Mucosa of descending colon (tissue), 3 donors: Measurements from ENCODE around the gene COL5A1. TPM values are rescaled to one million over a fixed set of nuclear protein-coding genes. Genes with fewer than 3 reads are reported as not detected.
"Not testable (repeated sequence)": the region's sequence is repeated elsewhere in the genome, so short reads cannot be mapped to it uniquely, and the experiment has no call there.

Source experiments
- ATAC-seq: fragments of 200-7000 bp; cut with Tn5 transposase; one replicate; pipeline ENCODE4 v1.9.1; 2020; ENCODE audit warnings: mild to moderate bottlenecking, moderate library complexity
- DNase-seq, 3 donors: peaks; one replicate each; pipeline ENCODE4 v3.0.0-alpha.2; 2020
- H3K36me3 ChIP-seq: fragments of 200-600 bp; one replicate; pipeline ENCODE4 v1.8.0; 2021; ENCODE audit warnings: low read depth, mild to moderate bottlenecking
- H3K4me1 ChIP-seq: fragments of 200-600 bp; one replicate; pipeline ENCODE4 v1.8.0; 2021; ENCODE audit warnings: low read depth, mild to moderate bottlenecking
- H3K4me3 ChIP-seq: fragments of 200-600 bp; one replicate; pipeline ENCODE4 v1.8.0; 2021; ENCODE audit warnings: mild to moderate bottlenecking
- H3K9me3 ChIP-seq: fragments of 200-600 bp; one replicate; pipeline ENCODE4 v1.8.0; 2021; ENCODE audit warnings: mild to moderate bottlenecking
- CTCF ChIP-seq: fragments of 200-600 bp; IDR thresholded peaks from one replicate; pipeline ENCODE4 v1.8.0; 2022; ENCODE audit warnings: antibody characterized with exemption, mild to moderate bottlenecking
- intact Hi-C, 2 donors: fragments of 100-400 bp; cut with DNase I in 1 of 2; cut with micrococcal nuclease in 1 of 2; formaldehyde crosslinking; loops; one replicate each; pipeline versions ENCODE4 v1.11.0 to v1.11.1; 2022; cut with DNase I, micrococcal nuclease
- total RNA-seq, 3 donors: library from RNA; stranded (reverse); fragmentation: NEBNext Ultra II Directional in 2 of 3; extraction: Animal tissue kit (Norgen Biotek cat#: 25700) in 2 of 3; gene quantifications; one replicate each; pipeline versions ENCODE4 v1.2.1 to v1.2.4, GENCODE V29; 2021 to 2023
- donor health status: DM: no; HTN: no; CAD: no; lungs with moderate emphysema.
- donor health status: DM: no; HTN: no; CAD: no.
- donor health status: DM: no; HTN: yes; CAD: no.

The COL5A1 gene
- total RNA-seq, 3 donors from 2014 or later = 8.6 to 62.3 (median 22.2) TPM

GRCh38 chr9:134663753-134664415 lies 22.3 kb downstream of the COL5A1 start:
- Histone ChIP-seq H3K36me3 (no peaks in the 10 kb centered on the region), H3K4me1 (no peaks in the 10 kb centered on the region), H3K9me3 (peaks cover 12% of the 10 kb centered on the region), H3K4me3 (no peak overlapping the region)
- DNase-seq (peak in 1 of 3 donors; percentile 22), ATAC-seq (no peak)
- TF ChIP-seq CTCF = no peak
- intact Hi-C loops = no loop called here

- no peak for TF ChIP-seq CTCF
- H3K9me3 ChIP-seq = peaks cover 12% of the 10 kb centered on the region
- H3K4me1 ChIP-seq = no peaks in the 10 kb centered on the region
- no peaks in the 10 kb centered on the region for H3K36me3 ChIP-seq
- intact Hi-C loops = no loop called here
- ATAC-seq = no peak
- DNase-seq = no peak
- no peak overlapping the region for H3K4me3 ChIP-seq
Observed at GRCh38 chr9:134664446-134664845, 22.8 kb downstream of the COL5A1 start.

- DNase-seq (peak in 1 of 3 donors; percentile 13), ATAC-seq (no peak)
- Histone ChIP-seq H3K9me3 (no peaks in the 10 kb centered on the region), H3K4me3 (no peak overlapping the region), H3K4me1 (no peaks in the 10 kb centered on the region), H3K36me3 (no peaks in the 10 kb centered on the region)
- intact Hi-C loops = no loop called here
- no peak for TF ChIP-seq CTCF
Observed at GRCh38 chr9:134666208-134666607, 24.6 kb downstream of the COL5A1 start.

- Histone ChIP-seq H3K4me3 (no peak overlapping the region), H3K9me3 (no peaks in the 10 kb centered on the region), H3K36me3 (no peaks in the 10 kb centered on the region), H3K4me1 (no peaks in the 10 kb centered on the region)
- DNase-seq = no peak
- ATAC-seq = no peak
- intact Hi-C loops = no loop called here
- no peak for TF ChIP-seq CTCF
Observed at GRCh38 chr9:134666831-134667230, 25.2 kb downstream of the COL5A1 start.

- H3K4me1 ChIP-seq, H3K36me3 ChIP-seq, ATAC-seq, intact Hi-C loops, H3K9me3 ChIP-seq, H3K4me3 ChIP-seq, DNase-seq: not testable (repeated sequence)
Observed at GRCh38 chr9:134668977-134669376, 27.4 kb downstream of the COL5A1 start.

- ATAC-seq (no peak), DNase-seq (no peak)
- Histone ChIP-seq H3K36me3 (no peaks in the 10 kb centered on the region), H3K9me3 (no peaks in the 10 kb centered on the region), H3K4me1 (no peaks in the 10 kb centered on the region), H3K4me3 (no peak overlapping the region)
- intact Hi-C loops = no loop called here
- no peak for TF ChIP-seq CTCF
Observed at GRCh38 chr9:134669399-134669955, 27.9 kb downstream of the COL5A1 start.
